HG02870 (cell line): ENCODE measurements around the gene SCN1B.

Experiments used
- ATAC-seq: cut with Tn5 transposase; IDR thresholded peaks from one replicate; pipeline ENCODE4 v1.9.1; 2021; ENCODE audit warnings: mild to moderate bottlenecking, moderate library complexity; ENCODE audit not compliant: unreplicated experiment

Gene SCN1B

DNA sequence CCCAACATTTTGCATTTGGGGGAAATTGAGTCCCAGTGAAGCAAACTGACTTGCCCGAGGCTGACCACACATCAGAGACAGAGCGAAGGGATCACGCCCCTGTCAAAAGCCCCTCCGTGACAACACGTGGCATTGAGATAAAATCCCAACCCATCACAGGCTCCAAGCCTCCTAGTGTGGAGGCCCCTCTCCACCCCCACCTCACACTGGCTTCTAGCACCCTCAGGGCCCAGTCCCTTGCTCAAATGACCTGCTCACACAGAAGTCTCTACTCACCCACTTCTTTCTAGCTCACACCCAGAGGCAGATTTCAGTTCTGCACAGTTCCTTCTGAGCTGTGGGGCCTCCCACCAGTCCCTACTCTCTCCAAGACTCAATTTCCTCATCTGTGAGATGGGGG is 21.5 kb downstream of the SCN1B start:
- no peak for ATAC-seq

DNA sequence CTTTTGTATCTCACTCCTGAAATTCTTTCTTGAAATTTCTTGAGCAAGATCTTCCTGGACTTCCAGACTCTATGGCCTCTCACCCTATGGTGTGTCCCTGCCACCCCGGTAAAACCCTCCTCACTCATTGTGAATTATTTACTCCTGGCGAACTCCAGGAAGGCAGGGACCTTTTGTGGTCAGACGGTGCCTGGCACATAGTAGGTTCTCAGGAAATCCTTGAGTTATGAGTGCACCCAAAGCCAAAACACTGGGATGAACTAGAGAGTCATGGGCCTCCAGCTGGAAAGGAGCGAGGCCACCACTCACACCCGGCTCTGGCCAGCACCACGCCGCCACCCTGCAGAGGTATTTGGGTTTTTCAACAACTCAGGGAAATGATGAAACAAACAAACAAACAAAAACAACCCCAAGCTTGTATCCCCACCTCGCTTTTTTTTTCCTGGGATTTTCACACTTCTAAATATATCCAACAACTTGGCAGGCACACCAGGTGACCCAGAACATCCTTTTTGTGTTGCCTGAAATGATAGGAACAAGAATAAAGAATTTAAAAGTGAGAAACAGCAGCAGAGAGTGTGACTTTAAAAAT is 22.4 kb downstream of the SCN1B start:
- ATAC-seq: no peak

DNA sequence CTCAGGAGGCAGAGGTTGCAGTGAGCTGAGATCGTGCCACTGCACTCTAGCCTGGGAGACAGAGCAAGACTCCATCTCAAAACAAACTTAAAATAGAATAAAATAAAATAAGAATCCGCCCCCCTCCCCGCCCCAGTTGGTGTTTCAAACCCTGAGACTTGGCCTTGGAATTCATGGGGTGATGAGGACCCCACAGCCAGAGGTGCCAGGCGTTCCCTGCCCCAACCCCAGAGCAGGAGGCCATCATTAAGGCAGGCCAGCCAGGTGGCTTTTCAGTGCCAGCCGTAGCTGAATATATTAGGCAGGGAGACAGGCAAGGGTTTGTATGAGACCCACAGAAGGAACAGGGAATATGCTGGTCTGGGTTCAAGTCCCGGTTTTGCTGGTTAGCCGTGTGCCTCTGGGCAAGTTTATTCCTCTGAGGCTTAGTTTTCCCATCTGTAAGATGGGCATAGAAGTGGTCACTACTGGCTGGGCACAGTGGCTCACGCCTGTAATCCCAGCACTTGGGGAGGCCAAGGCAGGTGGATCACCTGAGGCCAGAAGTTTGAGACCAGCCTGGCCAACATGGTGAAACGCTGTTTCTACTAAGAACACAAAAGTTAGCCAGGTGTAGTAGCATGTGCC is 23.5 kb downstream of the SCN1B start:
- ATAC-seq: no peak

DNA sequence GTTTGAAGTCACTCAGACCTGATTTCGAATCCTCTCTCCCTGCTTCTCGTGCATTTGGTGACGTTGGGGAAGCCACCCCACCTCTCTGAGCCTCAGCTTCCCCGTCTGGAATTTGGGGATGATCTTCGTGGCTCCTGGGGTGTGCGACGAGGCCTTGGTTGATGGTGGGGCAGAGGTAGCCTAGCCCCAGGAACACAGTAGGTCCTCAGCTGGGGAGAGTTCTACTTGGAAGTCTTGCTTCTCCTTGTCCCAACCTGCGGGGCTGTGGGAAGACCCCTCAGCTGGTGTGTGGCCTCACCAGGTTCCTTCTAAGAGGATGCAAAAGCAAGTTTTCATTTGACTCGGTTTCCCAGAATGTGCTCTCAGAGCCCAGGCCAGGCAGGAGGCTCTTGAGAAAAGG is 24.4 kb downstream of the SCN1B start:
- ATAC-seq: no peak

DNA sequence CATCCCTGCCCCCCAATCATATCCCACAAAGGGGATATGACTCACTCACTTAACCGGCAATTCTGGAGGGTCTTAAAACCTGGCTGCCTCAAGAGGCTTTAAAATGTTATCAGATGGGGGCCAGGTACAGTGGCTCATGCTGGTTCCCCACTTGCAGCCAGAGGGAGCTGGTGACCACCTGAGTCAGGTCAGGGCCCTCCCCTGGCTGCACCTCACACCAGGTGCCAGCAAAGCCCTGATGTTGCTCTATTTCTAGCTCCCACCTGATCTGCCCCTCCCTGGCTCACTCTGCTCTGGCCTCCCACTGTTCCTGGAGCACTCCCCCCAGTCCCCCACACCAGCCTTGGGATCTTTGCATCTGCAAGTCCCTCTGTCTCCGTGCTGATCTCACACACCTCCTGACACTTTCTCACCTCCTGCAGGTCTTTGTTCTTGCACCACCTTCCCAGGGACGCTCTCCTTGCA is 25.5 kb downstream of the SCN1B start:
- ATAC-seq: no peak

DNA sequence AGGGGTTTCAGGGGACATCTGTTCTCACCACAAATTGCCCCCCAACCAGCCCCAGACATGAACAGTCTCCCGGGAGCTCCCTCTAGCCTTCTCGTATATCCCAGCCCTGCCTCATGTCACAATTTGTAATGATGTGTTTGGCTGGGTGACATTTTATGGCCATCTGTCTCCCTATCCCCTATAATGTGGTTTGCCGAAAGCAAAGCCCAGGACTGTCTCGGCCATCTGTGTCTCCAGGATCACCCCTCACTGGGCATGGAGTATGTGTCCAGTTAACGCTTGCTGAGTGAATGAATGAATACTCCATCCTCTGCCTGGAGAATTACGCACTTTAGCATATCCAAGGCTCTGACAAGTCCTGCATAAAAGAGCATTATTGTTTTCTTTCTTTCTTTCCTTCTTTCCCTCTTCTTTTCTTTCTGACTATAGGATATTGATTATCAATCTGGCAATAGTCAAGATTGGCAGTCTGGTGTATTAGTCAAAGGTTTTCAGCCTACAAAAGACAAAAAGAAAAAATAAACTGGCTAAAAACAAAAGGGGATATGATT is 26.3 kb downstream of the SCN1B start:
- ATAC-seq: no peak

DNA sequence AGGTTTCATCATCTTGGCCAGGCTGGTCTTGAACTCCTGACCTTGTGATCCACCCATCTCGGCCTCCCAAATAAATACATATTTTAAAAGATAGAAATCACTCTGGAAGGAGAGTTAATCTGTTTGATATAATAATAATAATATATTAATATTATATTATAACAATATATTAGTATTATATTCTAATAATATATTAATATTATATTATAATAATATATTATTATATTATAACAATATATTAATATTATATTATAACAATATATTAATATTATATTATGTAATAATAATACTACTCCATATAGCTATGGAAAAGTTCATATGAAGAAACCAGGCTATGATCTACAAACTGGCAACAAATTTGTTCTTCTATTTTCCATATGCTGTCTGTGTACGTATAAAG is 28.1 kb downstream of the SCN1B start:
- ATAC-seq: no peak

DNA sequence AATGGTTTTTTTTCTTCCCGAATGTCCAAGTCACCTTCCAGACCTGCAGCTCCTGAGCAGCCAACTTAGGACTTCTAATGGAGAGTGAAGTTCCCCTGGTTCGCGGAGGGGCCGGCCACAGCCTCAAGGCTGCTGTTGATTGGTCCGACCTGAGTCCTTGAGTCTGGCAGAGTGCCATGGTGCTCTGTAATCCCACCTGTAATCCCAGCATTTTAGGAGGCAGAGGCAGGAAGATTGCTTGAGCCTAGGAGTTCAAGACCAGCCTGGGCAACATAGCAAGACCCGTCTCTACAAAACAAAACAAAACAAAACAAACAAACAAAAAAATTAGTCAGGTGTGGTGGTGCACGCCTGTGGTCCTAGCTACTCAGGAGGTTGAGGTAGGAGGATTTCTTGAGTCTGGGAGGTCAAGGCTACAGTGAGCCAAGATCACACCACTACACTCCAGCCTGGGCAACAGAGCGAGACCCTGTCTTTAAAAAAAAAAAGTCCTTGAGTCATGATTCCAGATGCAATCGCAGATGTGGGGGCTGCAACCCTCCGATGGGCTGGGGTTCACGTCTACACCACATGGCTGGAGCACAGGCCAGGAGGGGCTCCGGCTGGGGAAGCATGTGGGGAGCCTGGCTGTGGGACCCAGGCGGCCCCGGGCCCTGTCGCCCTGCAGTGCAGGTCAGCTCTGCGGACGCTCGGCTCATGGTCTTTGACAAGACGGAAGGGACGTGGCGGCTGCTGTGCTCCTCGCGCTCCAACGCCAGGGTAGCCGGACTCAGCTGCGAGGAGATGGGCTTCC is 28.9 kb downstream of the SCN1B start:
- ATAC-seq: no peak

DNA sequence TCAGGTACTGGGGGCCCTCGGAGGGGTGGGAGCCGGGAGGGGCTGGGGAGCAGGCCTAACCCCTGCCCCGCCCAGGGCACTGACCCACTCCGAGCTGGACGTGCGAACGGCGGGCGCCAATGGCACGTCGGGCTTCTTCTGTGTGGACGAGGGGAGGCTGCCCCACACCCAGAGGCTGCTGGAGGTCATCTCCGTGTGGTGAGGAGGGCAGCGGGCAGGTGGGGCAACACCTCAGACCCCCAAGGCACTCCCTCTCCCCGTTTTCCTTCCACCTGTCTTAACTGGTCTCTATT is 29.5 kb downstream of the SCN1B start:
- no peak for ATAC-seq

DNA sequence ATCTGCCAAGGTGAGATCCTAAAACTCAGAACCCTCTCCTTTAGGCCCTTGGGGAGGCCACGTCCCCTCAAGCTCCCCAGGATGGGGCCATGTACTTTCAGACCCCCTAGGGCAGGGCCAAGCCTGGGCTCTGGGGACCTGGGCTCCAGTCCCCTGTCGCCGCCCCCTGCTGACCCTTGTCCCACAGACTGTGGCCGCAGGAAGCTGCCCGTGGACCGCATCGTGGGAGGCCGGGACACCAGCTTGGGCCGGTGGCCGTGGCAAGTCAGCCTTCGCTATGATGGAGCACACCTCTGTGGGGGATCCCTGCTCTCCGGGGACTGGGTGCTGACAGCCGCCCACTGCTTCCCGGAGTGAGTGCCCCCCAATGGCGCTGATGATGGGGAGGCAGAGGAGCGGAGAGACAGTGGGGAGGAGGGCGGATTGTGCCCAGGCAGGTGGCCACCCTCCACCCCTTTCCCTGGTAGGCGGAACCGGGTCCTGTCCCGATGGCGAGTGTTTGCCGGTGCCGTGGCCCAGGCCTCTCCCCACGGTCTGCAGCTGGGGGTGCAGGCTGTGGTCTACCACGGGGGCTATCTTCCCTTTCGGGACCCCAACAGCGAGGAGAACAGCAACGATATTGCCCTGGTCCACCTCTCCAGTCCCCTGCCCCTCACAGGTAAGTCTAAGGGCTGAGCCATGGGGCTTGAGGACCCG is 30.0 kb downstream of the SCN1B start:
- no peak for ATAC-seq

DNA sequence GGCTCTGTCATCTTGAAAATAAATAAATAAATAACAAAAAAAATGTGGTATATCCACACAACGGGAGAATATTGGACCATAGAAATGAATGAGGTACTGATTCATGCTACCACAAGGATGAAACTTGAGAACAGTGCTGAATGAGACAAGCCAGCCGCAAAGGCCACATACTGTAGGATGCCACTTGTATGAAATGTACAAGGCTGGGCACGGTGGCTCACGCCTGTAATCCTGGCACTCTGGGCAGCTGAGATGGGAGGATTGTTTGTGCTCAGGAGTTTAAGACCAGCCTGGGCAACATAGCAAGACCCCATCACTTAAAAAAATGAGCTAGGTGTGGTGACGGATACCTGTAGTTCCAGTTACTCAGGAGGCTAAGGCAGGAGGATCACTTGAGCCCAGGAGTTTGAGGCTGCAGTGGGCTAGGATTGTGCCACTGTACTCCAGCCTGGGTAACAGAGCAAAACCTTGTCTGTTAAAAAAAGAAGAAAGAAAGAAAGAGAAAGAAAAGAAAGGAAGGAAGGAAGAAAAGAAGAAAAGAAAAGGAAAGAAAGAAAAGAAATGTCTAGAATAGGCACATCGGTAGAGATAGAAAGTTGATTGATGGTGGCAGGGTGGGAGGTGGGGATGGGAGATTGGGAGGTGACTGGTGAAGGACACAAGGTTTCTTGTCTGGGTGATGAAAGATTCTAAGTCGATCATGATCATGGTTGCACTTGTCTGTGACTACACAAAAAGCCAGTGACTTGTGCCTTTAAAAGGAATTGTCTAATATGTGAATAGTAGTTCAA is 31.5 kb downstream of the SCN1B start:
- no peak for ATAC-seq

DNA sequence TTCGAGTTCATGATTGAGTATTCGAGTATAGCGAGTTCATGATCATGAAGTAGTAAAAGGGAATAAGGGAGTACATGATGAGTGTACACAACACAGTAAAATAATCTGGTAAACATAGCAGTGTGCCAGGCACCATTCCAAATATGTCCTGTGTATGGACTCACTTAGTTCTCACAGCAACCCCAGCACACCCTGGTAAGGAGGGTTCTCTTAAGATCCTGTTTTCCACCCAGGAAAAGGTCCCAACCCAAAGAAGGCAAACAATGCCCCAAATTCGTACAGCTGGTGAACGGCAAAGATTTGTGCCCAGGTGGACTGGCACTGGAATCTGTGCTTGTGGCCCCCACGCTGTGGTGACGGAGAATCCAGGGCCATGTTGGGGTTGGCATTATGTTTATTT is 32.7 kb downstream of the SCN1B start:
- no peak for ATAC-seq

DNA sequence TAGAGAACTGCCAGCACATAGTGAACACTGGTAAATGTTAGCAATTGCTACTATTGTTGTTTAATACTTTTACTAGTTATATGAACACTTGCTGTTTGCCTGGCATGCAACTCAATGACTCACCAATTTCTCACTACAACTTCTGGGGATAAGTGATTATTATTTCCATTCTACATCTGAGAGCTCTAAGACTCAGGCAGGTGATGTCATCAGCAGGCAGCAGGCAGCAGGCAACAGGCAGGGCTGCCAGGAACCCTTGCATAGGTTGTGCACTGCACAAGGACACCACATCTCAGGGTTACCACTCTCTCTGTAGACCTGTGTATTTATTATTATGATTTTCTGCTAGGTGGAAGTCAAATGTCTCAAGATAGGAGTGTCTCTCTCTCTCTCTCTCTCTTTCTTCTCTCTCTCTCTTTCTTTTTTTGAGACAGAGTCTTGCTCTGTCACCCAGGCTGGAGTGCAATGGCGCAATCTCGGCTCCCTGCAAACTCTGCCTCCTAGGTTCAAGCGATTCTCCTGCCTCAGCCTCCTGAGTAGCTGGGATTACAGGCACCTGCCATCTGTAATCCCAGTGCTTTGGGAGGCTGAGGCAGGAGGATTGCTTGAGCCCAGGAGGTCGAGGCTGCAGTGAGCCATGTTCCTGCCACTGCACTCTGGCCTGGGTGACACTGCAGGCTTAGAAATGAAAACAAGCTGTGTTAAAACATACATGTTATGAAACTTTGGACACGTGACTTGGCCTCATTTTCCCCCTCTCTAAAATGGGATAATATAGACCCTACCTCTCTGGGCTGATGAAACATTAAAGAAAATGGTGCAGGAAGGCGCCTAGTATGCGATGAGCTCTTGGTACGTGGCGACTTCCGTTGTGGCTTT is 33.9 kb downstream of the SCN1B start:
- ATAC-seq: no peak

DNA sequence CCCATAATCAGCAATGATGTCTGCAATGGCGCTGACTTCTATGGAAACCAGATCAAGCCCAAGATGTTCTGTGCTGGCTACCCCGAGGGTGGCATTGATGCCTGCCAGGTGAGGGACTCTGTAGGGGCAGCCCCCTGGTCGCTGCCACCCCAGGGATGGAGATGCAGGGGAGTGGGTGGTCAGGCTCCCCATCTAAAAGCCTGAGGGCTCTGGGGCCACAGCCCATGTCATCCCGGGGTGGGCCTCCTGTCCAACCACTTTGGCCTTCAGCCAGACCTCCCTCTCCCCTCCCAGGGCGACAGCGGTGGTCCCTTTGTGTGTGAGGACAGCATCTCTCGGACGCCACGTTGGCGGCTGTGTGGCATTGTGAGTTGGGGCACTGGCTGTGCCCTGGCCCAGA is 35.3 kb downstream of the SCN1B start:
- no peak for ATAC-seq

DNA sequence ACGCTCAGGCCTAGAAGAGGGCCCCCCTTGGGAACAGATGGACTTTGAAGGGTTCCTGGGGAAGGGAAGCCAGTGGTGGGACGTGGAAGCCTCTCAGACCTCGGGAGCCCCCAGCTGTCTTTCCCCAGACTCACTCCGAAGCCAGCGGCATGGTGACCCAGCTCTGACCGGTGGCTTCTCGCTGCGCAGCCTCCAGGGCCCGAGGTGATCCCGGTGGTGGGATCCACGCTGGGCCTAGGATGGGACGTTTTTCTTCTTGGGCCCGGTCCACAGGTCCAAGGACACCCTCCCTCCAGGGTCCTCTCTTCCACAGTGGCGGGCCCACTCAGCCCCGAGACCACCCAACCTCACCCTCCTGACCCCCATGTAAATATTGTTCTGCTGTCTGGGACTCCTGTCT is 35.9 kb downstream of the SCN1B start:
- no peak for ATAC-seq

DNA sequence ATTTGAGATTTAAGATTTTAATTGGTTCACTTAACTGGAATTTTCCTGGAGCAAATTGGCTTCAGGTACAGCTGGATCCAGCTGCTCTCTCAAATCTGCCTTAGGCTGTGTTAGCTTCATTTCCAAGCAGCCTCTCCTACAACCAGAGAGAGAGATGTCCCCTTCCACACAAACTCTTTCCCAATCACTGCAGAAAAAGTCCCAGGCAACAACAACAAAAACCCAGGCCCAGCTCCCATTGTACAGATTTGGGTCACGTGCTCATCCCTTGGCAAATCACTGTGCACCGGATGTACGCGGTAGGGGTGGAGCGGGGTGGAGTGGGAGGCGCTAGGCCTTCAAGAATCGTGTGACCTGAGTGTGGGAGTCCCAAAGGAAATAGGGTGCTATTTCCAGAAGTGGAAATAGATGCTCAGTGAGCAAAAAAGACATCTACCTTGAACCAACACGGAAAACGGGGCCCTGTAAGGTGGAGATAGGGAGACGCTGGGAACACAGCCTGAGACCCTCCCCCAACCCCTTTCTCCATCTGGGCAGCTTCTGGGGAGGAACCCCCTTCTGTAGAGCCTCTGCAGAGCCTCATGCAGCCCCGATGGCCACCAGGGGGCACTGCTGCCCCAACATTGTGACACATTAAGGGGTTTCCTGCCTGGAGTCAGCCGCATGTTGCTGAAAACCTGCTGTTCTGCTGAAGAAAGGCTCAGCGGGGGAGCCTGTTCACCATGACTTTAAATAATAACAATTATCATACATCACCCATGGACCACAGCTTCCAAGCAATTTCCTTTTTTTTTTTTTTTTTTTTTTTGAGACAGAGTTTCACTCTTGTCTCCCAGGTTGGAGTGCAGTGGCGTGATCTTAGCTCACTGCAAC is 36.7 kb downstream of the SCN1B start:
- ATAC-seq: no peak

DNA sequence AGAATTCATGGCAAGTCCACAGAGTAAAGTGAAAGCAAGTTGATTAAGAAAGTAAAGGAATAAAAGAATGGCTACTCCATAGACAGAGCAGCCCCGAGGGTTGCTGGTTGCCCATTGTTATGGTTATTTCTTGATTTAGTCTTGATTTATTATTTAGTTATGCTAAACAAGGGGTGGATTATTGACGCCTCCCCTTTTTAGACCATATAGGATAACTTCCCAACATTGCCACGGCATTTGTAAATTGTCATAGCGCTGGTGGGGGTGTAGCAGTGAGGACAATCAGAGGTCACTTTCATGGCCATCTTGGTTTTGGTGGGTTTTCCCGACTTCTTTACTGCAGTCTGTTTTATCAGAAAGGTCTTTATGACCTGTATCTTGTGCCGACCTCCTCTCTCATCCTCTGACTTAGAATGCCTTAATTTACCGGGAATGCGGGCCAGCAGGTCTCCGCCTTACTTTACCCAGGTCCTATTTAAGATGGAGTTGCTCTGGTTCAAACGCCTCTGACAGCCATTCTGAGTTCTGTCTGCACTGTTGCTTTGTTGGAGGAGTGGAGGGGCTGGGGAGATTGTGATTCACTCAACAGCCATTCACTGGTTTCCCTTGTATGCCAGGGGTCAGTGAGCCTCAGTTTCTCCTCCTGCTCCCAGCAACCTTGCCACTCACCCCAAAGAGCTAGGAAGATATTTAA is 38.8 kb downstream of the SCN1B start:
- ATAC-seq: no peak

DNA sequence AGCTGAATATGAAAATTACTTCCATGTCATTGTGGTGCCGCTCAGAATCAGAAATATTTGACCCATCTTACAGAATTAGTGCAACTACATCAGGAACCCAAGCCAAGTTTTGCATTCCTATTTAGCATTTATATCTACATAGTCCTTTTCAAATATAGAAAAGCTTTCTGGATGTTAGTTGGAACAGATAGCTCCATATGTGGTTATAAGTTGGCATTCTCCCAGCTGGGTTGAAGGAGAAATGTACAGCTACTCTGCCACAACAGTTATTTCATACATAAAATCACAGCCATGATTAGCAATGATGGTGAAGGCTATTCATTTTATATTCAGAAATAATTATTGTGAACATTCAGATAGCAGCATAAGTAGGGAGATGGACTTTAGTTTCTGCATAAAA is 39.4 kb downstream of the SCN1B start:
- no peak for ATAC-seq
